ENCODE data around the gene CFL1. TPM values are rescaled to one million over a fixed set of nuclear protein-coding genes. Genes with fewer than 3 reads are reported as not detected.

CFL1 gene
- polyA plus RNA-seq, 4 donors = 854 to 2,084 (median 1,613) TPM

GRCh38 chr11:65863889-65864705 lies 6.1 kb upstream of the CFL1 start:
- FAIRE-seq (no peak), DNase-seq (no peak)
- Histone ChIP-seq H3K4me1 (ENCODE audit: control insufficient read depth in 3 of 3, insufficient read depth in 2 of 3, low read depth in 1 of 3, low read length in 2 of 3) (peaks cover 0 to 22% (median 3%) of the 10 kb centered on the region in 3 donors), H3K9me3 (ENCODE audit: control insufficient read depth in 2 of 2, insufficient read depth in 1 of 2, low read depth in 1 of 2, low read length in 1 of 2) (no peaks in the 10 kb centered on the region), H3K4me3 (ENCODE audit: low read depth in 1 of 3, low read length in 3 of 3) (no peak overlapping the region), H3K27me3 (ENCODE audit: control insufficient read depth in 3 of 3, insufficient read depth in 3 of 3, low read length in 3 of 3) (no peaks in the 10 kb centered on the region), H3K27ac (ENCODE audit: low read depth in 1 of 3, low read length in 2 of 3) (no peak overlapping the region), H3K36me3 (ENCODE audit: control insufficient read depth in 3 of 3, insufficient read depth in 2 of 3, low read depth in 1 of 3, low read length in 3 of 3) (peaks cover 16 to 78% (median 23%) of the 10 kb centered on the region in 3 donors)
- WGBS, 3 donors = 88 to 95% (median 89%) methylated on average over 11 to 12 of the region's 12 CpGs

- FAIRE-seq (no peak), DNase-seq (no peak)
- WGBS, 3 donors = 91 to 95% (median 93%) methylated on average over 21 to 24 of the region's 24 CpGs
- Histone ChIP-seq H3K4me3 (ENCODE audit: low read depth in 1 of 3, low read length in 3 of 3) (no peak overlapping the region), H3K27ac (ENCODE audit: low read depth in 1 of 3, low read length in 2 of 3) (no peak overlapping the region), H3K36me3 (ENCODE audit: control insufficient read depth in 3 of 3, insufficient read depth in 2 of 3, low read depth in 1 of 3, low read length in 3 of 3) (peaks cover 16 to 70% (median 23%) of the 10 kb centered on the region in 3 donors), H3K27me3 (ENCODE audit: control insufficient read depth in 3 of 3, insufficient read depth in 3 of 3, low read length in 3 of 3) (no peaks in the 10 kb centered on the region), H3K9me3 (ENCODE audit: control insufficient read depth in 2 of 2, insufficient read depth in 1 of 2, low read depth in 1 of 2, low read length in 1 of 2) (no peaks in the 10 kb centered on the region), H3K4me1 (ENCODE audit: control insufficient read depth in 3 of 3, insufficient read depth in 2 of 3, low read depth in 1 of 3, low read length in 2 of 3) (peaks cover 0 to 29% (median 3%) of the 10 kb centered on the region in 3 donors)
Measured at GRCh38 chr11:65862941-65863888, 5.2 kb upstream of the CFL1 start.

GRCh38 chr11:65862191-65862735 lies 4.3 kb upstream of the CFL1 start:
- Histone ChIP-seq H3K9me3 (ENCODE audit: control insufficient read depth in 2 of 2, insufficient read depth in 1 of 2, low read depth in 1 of 2, low read length in 1 of 2) (no peaks in the 10 kb centered on the region), H3K4me3 (ENCODE audit: low read depth in 1 of 3, low read length in 3 of 3) (no peak overlapping the region), H3K4me1 (ENCODE audit: control insufficient read depth in 3 of 3, insufficient read depth in 2 of 3, low read depth in 1 of 3, low read length in 2 of 3) (peaks cover 0 to 29% (median 3%) of the 10 kb centered on the region in 3 donors), H3K27ac (ENCODE audit: low read depth in 1 of 3, low read length in 2 of 3) (no peak overlapping the region), H3K36me3 (ENCODE audit: control insufficient read depth in 3 of 3, insufficient read depth in 2 of 3, low read depth in 1 of 3, low read length in 3 of 3) (peaks cover 16 to 60% (median 23%) of the 10 kb centered on the region in 3 donors), H3K27me3 (ENCODE audit: control insufficient read depth in 3 of 3, insufficient read depth in 3 of 3, low read length in 3 of 3) (no peaks in the 10 kb centered on the region)
- WGBS, 3 donors = 77 to 87% (median 80%) methylated on average over 5 of the region's 5 CpGs
- DNase-seq (no peak), FAIRE-seq (no peak)

- DNase-seq (no peak), FAIRE-seq (no peak)
- Histone ChIP-seq H3K36me3 (ENCODE audit: control insufficient read depth in 3 of 3, insufficient read depth in 2 of 3, low read depth in 1 of 3, low read length in 3 of 3) (peaks cover 12 to 59% (median 20%) of the 10 kb centered on the region in 3 donors), H3K4me3 (ENCODE audit: low read depth in 1 of 3, low read length in 3 of 3) (peak overlapping the region; percentile 64 to 85 (median 72)), H3K27ac (ENCODE audit: low read depth in 1 of 3, low read length in 2 of 3) (no peak overlapping the region), H3K9me3 (ENCODE audit: control insufficient read depth in 2 of 2, insufficient read depth in 1 of 2, low read depth in 1 of 2, low read length in 1 of 2) (no peaks in the 10 kb centered on the region), H3K27me3 (ENCODE audit: control insufficient read depth in 3 of 3, insufficient read depth in 3 of 3, low read length in 3 of 3) (no peaks in the 10 kb centered on the region), H3K4me1 (ENCODE audit: control insufficient read depth in 3 of 3, insufficient read depth in 2 of 3, low read depth in 1 of 3, low read length in 2 of 3) (peaks cover 0 to 29% (median 3%) of the 10 kb centered on the region in 3 donors)
- 71 to 82% (median 80%) methylated on average over 13 of the region's 13 CpGs for WGBS, 3 donors
Measured at GRCh38 chr11:65861533-65862183, 3.7 kb upstream of the CFL1 start.

GRCh38 chr11:65861165-65861505 lies 3.2 kb upstream of the CFL1 start:
- H3K4me3 ChIP-seq (ENCODE audit: low read depth in 1 of 3, low read length in 3 of 3) = peak overlapping the region; percentile 64 to 85 (median 72)
- no peak for FAIRE-seq
- 3 to 10% (median 7%) methylated on average over 14 of the region's 14 CpGs for WGBS, 3 donors
- DNase-seq = peak in 1 of 2 donors; percentile 31
- no peaks in the 10 kb centered on the region for H3K27me3 ChIP-seq (ENCODE audit: control insufficient read depth in 3 of 3, insufficient read depth in 3 of 3, low read length in 3 of 3)
- no peaks in the 10 kb centered on the region for H3K9me3 ChIP-seq (ENCODE audit: control insufficient read depth in 2 of 2, insufficient read depth in 1 of 2, low read depth in 1 of 2, low read length in 1 of 2)
- peaks cover 0 to 34% (median 3%) of the 10 kb centered on the region in 3 donors for H3K4me1 ChIP-seq (ENCODE audit: control insufficient read depth in 3 of 3, insufficient read depth in 2 of 3, low read depth in 1 of 3, low read length in 2 of 3)
- H3K36me3 ChIP-seq (ENCODE audit: control insufficient read depth in 3 of 3, insufficient read depth in 2 of 3, low read depth in 1 of 3, low read length in 3 of 3) = peaks cover 12 to 59% (median 21%) of the 10 kb centered on the region in 3 donors
- peak overlapping the region; percentile 95 to 97 (median 97) for H3K27ac ChIP-seq (ENCODE audit: low read depth in 1 of 3, low read length in 2 of 3)

- no peak for FAIRE-seq
- Histone ChIP-seq H3K9me3 (ENCODE audit: control insufficient read depth in 2 of 2, insufficient read depth in 1 of 2, low read depth in 1 of 2, low read length in 1 of 2) (no peaks in the 10 kb centered on the region), H3K4me3 (ENCODE audit: low read depth in 1 of 3, low read length in 3 of 3) (peak within 1 kb of the TSS; percentile 64 to 85 (median 72)), H3K27me3 (ENCODE audit: control insufficient read depth in 3 of 3, insufficient read depth in 3 of 3, low read length in 3 of 3) (no peaks in the 10 kb centered on the region), H3K27ac (ENCODE audit: low read depth in 1 of 3, low read length in 2 of 3) (peak within 1 kb of the TSS; percentile 95 to 97 (median 97)), H3K36me3 (ENCODE audit: control insufficient read depth in 3 of 3, insufficient read depth in 2 of 3, low read depth in 1 of 3, low read length in 3 of 3) (peaks cover 12 to 59% (median 23%) of the 10 kb centered on the region in 3 donors), H3K4me1 (ENCODE audit: control insufficient read depth in 3 of 3, insufficient read depth in 2 of 3, low read depth in 1 of 3, low read length in 2 of 3) (peaks cover 0 to 40% (median 3%) of the 10 kb centered on the region in 3 donors)
- WGBS, 3 donors = 0% methylated on average over 69 to 78 of the region's 78 CpGs
- DNase-seq = peak; percentile 99
Measured at GRCh38 chr11:65860278-65861164, 2.5 kb upstream of the CFL1 start, which contains the start of gene MUS81. MUS81 (plus strand) TSS chr11:65860433; CDS start chr11:65860754, 321 bp downstream.

- H3K4me3 ChIP-seq (ENCODE audit: low read depth in 1 of 3, low read length in 3 of 3) = peak overlapping the region; percentile 24 to 72 (median 64)
- H3K27ac ChIP-seq (ENCODE audit: low read depth in 1 of 3, low read length in 2 of 3) = peak overlapping the region; percentile 95 to 97 (median 97)
- H3K9me3 ChIP-seq (ENCODE audit: control insufficient read depth in 2 of 2, insufficient read depth in 1 of 2, low read depth in 1 of 2, low read length in 1 of 2) = no peaks in the 10 kb centered on the region
- H3K27me3 ChIP-seq (ENCODE audit: control insufficient read depth in 3 of 3, insufficient read depth in 3 of 3, low read length in 3 of 3) = no peaks in the 10 kb centered on the region
- H3K36me3 ChIP-seq (ENCODE audit: control insufficient read depth in 3 of 3, insufficient read depth in 2 of 3, low read depth in 1 of 3, low read length in 3 of 3) = peaks cover 17 to 59% (median 25%) of the 10 kb centered on the region in 3 donors
- DNase-seq = no peak
- no peak for FAIRE-seq
- WGBS, 3 donors = 3 to 10% (median 6%) methylated on average over 16 of the region's 16 CpGs
- peaks cover 0 to 47% (median 3%) of the 10 kb centered on the region in 3 donors for H3K4me1 ChIP-seq (ENCODE audit: control insufficient read depth in 3 of 3, insufficient read depth in 2 of 3, low read depth in 1 of 3, low read length in 2 of 3)
Measured at GRCh38 chr11:65859812-65860277, 1.9 kb upstream of the CFL1 start.
